HG02852 (cell line): Measurements from ENCODE around the gene QSER1.
"Not testable (repeated sequence)": the region's sequence is repeated elsewhere in the genome, so short reads cannot be mapped to it uniquely, and the experiment has no call there.

Experiments used
- ATAC-seq: cut with Tn5 transposase; IDR thresholded peaks from one replicate; pipeline ENCODE4 v1.9.1; 2021; ENCODE audit warnings: mild to moderate bottlenecking, moderate library complexity; ENCODE audit not compliant: unreplicated experiment

QSER1 gene

GRCh38 chr11:32931606-32932005, 39.0 kb downstream of the QSER1 start:
- no peak for ATAC-seq

- ATAC-seq, result no peak
Observed at GRCh38 chr11:32932196-32932595, 39.6 kb downstream of the QSER1 start.

GRCh38 chr11:32935462-32936029, 42.9 kb downstream of the QSER1 start:
- ATAC-seq, result no peak

GRCh38 chr11:32936178-32936577, 43.6 kb downstream of the QSER1 start:
- not testable (repeated sequence) for ATAC-seq

GRCh38 chr11:32937283-32937682, 44.7 kb downstream of the QSER1 start:
- ATAC-seq, result not testable (repeated sequence)

GRCh38 chr11:32939046-32939445, 46.4 kb downstream of the QSER1 start:
- ATAC-seq, result no peak

- ATAC-seq, result no peak
Observed at GRCh38 chr11:32939866-32940265, 47.3 kb downstream of the QSER1 start.

- peak; percentile 52 for ATAC-seq
Observed at GRCh38 chr11:32940865-32941264, 48.3 kb downstream of the QSER1 start.

- no peak for ATAC-seq
Observed at GRCh38 chr11:32947978-32948377, 55.4 kb downstream of the QSER1 start.

- ATAC-seq, result no peak
Observed at GRCh38 chr11:32949739-32950138, 57.1 kb downstream of the QSER1 start.

GRCh38 chr11:32952421-32952820, 59.8 kb downstream of the QSER1 start:
- ATAC-seq, result no peak

- ATAC-seq, result no peak
Observed at GRCh38 chr11:32953700-32954099, 61.1 kb downstream of the QSER1 start.

- ATAC-seq, result no peak
Observed at GRCh38 chr11:32960553-32961164, 68.0 kb downstream of the QSER1 start.

- no peak for ATAC-seq
Observed at GRCh38 chr11:32962016-32962415, 69.4 kb downstream of the QSER1 start.

GRCh38 chr11:32963721-32964120, 71.1 kb downstream of the QSER1 start:
- no peak for ATAC-seq

- no peak for ATAC-seq
Observed at GRCh38 chr11:32968541-32968940, 75.9 kb downstream of the QSER1 start.

GRCh38 chr11:32972233-32972632, 79.6 kb downstream of the QSER1 start:
- not testable (repeated sequence) for ATAC-seq

GRCh38 chr11:32972781-32973180, 80.2 kb downstream of the QSER1 start:
- no peak for ATAC-seq

GRCh38 chr11:32982626-32983025, 90.0 kb downstream of the QSER1 start:
- ATAC-seq, result no peak

- ATAC-seq, result no peak
Observed at GRCh38 chr11:32983506-32983905, 90.9 kb downstream of the QSER1 start.

- ATAC-seq, result no peak
Observed at GRCh38 chr11:32985600-32985999, 93.0 kb downstream of the QSER1 start.

GRCh38 chr11:32987851-32988250, 95.2 kb downstream of the QSER1 start:
- ATAC-seq, result no peak

GRCh38 chr11:32990481-32990880, 97.9 kb downstream of the QSER1 start:
- ATAC-seq, result no peak
